Head of caudate nucleus (tissue), 42 donors: ENCODE measurements around the gene HSFX1.

Experiments used
- DNase-seq, 42 donors: peaks; one replicate each; pipeline versions ENCODE4 v3.0.0 to v3.0.0-alpha.2; 2020 to 2021; ENCODE audit warnings: mixed read lengths in 7 of 42
- intact Hi-C: fragments of 100-400 bp; cut with DNase I; formaldehyde crosslinking; loops from one replicate; pipeline ENCODE4 v1.15.0; 2022

The HSFX1 gene

DNA sequence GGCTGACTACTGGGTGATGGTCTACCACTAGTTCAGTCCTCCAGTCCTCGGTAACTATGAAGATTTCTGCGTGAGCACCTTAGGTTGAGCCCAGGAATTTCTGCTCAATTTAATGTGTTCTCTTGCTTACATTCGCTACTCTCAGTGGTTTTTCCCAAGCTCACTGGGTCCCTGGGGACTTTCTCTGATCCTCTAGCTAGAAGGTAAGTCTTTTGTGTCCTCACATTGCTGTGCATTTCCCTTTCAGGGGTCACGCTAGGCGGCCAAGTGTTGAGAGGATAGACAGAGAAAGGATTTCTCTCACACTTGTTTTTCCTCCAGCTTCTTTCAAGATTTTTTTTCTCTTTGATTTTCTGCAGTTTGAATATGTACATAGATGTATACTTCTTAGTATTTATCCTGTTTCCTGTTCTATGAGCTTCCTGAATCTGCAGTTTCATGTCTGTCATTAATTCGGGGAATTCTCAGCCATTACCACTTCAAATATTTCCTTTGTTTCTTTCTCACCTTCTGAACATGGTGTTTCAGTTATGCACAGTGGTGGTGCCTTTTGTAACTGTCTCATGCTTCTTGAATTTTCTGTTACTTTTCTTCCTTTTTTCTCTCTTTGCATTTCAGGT, 25.3 kb downstream of the HSFX1 start:
- DNase-seq, result no peak
- intact Hi-C loops, result no loop called here

DNA sequence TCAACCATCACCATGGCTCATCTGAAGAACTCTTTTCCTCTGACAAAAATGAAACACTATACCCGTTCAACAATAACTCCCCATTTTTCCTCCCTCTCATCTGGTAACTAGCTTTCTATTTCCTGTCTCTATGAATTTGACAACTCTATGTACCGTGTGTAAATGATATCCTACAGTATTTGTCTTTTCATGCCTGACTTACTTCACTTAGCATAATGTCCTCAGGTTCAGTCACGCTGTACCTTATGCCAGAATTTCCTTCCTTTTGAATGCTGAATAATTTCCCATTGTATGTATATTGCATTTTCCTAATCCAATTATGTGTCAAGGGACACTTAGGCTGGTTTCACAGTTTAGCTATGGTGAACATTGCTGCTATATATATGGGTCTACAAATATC, 26.1 kb downstream of the HSFX1 start:
- intact Hi-C loops, result no loop called here
- no peak for DNase-seq

DNA sequence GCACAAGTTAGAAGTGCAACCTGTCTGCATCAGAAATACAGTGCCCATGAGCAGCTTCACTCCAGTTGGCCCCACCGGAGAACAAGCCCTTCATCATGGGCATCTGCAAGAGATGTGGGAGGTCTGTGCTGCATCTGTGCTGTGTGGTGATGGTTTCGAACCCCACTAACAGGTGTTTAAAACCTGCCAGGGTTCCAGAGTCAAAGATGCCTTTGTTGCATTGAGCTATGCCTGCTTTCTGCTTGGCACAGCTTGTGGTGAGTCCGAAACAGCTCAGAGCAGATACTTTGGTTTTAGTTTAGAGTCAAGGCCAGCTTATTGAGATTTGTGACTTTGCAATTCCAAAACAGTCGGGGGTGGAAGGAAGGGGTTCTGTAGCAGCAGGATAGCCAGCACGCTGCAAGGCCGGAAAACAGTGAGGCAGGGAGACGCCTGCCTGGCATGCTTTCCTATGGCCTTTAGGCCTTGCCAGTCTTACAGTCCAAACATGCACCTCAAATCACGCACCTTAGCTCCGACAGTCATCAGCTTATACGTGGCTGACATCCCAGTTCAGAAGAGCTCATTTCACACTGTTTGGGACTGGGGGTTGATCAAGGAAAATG, 29.7 kb downstream of the HSFX1 start:
- intact Hi-C loops, result no loop called here
- peak in 1 of 42 donors; percentile 4 for DNase-seq

DNA sequence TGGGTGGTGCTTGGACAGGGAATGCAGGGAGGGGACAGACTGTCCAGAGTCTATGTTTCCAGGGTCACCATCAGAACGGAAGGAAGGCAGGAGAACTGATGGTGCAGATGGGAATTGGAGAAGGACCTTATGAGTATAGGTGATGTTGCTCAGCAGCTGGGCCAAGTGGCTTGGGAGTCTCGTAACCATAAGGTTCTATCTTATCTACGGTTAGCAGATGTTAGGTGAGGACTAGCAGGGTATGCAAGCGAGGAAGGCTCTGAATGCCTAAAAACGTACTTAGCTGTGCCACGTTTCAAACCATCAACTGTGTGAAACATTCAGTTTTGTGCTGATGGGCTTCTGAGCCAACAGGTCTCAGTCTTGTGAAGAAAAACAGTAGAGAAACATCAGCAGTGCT, 30.2 kb downstream of the HSFX1 start:
- no peak for DNase-seq
- intact Hi-C loops, result no loop called here

DNA sequence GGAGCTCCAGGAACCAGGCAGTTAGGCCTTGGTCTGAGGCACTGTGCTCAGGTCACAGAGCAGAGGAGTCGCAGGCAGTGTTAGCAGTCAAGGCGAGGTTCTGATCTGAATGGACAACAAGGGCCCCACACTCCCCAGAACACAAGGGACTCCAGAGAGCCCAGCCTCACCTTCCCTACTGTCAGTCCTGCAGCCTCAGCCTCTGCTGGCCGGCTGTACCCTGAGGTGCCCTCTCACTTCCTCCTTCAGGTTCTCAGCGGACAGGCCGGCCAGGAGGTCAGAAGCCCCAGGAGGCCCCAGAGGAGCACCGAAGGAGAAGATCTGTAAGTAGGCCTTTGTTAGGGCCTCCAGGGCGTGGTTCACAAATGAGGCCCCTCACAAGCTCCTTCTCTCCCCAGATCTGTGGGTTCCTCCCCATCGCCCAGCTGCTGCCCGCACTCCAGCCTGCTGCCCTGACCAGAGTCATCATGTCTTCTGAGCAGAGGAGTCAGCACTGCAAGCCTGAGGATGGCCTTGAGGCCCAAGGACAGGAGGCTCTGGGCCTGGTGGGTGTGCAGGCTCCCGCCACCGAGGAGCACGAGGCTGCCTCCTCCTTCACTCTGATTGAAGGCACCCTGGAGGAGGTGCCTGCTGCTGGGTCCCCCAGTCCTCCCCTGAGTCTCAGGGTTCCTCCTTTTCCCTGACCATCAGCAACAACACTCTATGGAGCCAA, 34.0 kb downstream of the HSFX1 start:
- intact Hi-C loops, result no loop called here
- DNase-seq, result no peak

DNA sequence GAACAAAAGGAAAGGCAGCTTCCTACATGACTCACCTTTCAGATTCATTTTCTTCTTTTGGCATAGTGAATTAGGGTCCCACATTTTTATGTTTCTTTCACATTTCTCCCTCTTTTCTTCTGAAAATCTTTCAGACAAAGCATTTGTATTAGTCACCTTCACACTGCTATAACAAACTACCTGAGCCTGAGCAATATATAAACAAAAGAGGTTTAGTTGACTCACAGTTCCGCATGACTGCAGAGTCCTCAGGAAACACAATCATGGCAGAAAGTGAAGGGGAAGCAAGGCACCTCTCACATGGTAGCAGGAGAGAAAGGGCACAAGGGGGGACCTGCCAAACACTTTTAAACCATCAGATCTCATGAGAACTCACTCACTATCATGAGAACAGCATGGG, 44.8 kb downstream of the HSFX1 start:
- intact Hi-C loops, result no loop called here
- DNase-seq, result no peak

DNA sequence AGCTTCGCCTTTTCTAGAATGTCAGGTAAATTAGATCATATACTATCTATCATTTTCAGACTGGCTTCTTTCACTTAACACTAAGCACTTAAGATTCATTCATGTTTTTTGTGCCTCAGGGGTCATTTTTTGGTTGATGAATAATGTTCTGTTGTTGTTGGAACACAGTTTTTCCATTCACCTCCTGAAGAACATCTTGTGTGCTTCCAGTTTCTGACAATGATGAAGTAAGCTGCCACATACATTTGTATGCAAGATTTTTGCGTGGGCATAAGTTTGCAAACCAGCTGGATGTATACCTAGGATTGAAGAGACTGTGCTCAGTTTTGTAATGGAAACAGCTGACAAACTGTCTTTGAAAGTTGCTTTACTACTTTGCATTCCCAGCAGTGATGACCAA, 45.5 kb downstream of the HSFX1 start:
- no peak for DNase-seq
- intact Hi-C loops, result no loop called here

DNA sequence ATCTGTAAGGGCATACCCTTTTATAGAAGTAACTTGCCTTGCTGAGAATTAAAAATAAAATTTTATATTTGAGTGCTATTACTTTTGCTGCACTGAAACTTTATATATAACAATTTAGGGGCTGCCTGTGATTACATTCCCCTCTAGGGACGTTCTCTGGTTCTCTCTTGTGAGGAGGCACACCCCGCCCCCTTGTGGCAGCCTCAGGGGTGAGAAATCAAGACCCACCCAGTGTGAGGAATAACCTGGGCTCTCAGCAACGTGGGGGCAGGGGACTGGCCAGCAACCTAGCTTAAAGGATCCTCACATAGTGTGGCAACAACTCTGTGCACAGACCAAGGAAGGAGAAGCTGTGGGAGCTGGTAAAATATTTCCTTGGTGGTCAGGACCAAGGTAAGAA, 51.6 kb downstream of the HSFX1 start:
- intact Hi-C loops, result no loop called here
- peak in 10 of 42 donors; percentile 2 to 43 (median 10) for DNase-seq
